Osteoblast (primary cell): Measurements from ENCODE around the gene EPHA8. TPM values are rescaled to one million over a fixed set of nuclear protein-coding genes. Genes with fewer than 3 reads are reported as not detected.

Source experiments
- DNase-seq: peaks from one replicate; pipeline ENCODE4 v3.0.0; 2011; ENCODE audit warnings: low spot score, mixed read lengths; ENCODE audit not compliant: insufficient read length; ENCODE audit errors: missing footprints
- H2AFZ ChIP-seq: 2 replicates; pipeline ENCODE4 v1.6.0; 2011; ENCODE audit warnings: mild to moderate bottlenecking, low read length
- H3K27ac ChIP-seq: 2 replicates; pipeline ENCODE4 v1.5.1; 2011; ENCODE audit warnings: mild to moderate bottlenecking, low read depth, low read length, moderate library complexity
- H3K27me3 ChIP-seq: 2 replicates; pipeline ENCODE4 v1.6.0; 2012; ENCODE audit warnings: mild to moderate bottlenecking, control low read depth, inconsistent platforms, low read length, moderate library complexity; ENCODE audit not compliant: insufficient read depth
- H3K36me3 ChIP-seq: 2 replicates; pipeline ENCODE4 v1.5.1; 2011; ENCODE audit warnings: mild to moderate bottlenecking, low read length, control low read depth, moderate library complexity; ENCODE audit not compliant: insufficient read depth
- H3K4me1 ChIP-seq: 2 replicates; pipeline ENCODE4 v1.5.1; 2011; ENCODE audit warnings: mild to moderate bottlenecking, low read length, control low read depth, moderate library complexity; ENCODE audit not compliant: insufficient read depth
- H3K4me2 ChIP-seq: 2 replicates; pipeline ENCODE4 v1.6.0; 2011; ENCODE audit warnings: mild to moderate bottlenecking, low read length; ENCODE audit not compliant: insufficient read depth
- H3K4me3 ChIP-seq: fragments of 200-600 bp; sonication (generic); 3 replicates; pipeline ENCODE4 v1.5.1; 2012; ENCODE audit warnings: mild to moderate bottlenecking, low read length, inconsistent platforms; ENCODE audit not compliant: insufficient read depth
- H3K79me2 ChIP-seq: 2 replicates; pipeline ENCODE4 v1.6.0; 2012; ENCODE audit warnings: mild to moderate bottlenecking, low read length, control low read depth, inconsistent platforms; ENCODE audit not compliant: insufficient read depth
- H3K9me3 ChIP-seq: 2 replicates; pipeline ENCODE4 v1.5.1; 2011; ENCODE audit warnings: low read depth, low read length, control low read depth
- H4K20me1 ChIP-seq: 2 replicates; pipeline ENCODE4 v1.6.0; 2012; ENCODE audit warnings: mild to moderate bottlenecking, low read length, control low read depth; ENCODE audit not compliant: insufficient read depth
- total RNA-seq: library from RNA; depleted of rRNA; stranded (reverse); fragments of >200 nt; gene quantifications from 2 replicates; pipeline ENCODE4 v1.2.3, GENCODE V29; 2012
- TF ChIP-seq, protein P1 (sequence below): IDR thresholded peaks from 2 replicates; pipeline ENCODE4 v1.5.1; 2011; ENCODE audit warnings: mild to moderate bottlenecking, low read depth, low read length, moderate library complexity; ENCODE audit errors: extremely low read depth

EPHA8 gene
- total RNA-seq, 1 donor = not detected

DNA sequence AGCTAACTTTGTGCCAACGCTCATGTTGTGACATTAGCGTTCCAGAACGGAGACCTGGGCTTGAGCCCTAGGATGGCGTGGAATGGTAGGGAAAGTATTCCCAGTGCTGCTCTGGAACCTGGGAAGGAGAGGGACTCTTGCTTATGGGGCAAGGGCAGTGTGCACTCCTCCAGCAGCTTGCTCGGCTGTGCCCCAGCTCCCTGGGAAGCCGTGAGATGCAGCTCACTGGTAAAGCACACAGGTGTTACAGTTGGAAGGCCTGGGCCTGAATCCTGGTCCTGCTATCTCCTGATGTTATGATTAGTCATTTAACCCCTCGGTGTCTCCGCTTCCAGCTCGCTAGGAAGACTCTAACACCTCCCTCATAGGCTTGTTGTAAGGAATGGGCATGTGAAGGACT lies 42.4 kb upstream of the EPHA8 start:
- TF ChIP-seq, protein P1, sequence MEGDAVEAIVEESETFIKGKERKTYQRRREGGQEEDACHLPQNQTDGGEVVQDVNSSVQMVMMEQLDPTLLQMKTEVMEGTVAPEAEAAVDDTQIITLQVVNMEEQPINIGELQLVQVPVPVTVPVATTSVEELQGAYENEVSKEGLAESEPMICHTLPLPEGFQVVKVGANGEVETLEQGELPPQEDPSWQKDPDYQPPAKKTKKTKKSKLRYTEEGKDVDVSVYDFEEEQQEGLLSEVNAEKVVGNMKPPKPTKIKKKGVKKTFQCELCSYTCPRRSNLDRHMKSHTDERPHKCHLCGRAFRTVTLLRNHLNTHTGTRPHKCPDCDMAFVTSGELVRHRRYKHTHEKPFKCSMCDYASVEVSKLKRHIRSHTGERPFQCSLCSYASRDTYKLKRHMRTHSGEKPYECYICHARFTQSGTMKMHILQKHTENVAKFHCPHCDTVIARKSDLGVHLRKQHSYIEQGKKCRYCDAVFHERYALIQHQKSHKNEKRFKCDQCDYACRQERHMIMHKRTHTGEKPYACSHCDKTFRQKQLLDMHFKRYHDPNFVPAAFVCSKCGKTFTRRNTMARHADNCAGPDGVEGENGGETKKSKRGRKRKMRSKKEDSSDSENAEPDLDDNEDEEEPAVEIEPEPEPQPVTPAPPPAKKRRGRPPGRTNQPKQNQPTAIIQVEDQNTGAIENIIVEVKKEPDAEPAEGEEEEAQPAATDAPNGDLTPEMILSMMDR = no peak

DNA sequence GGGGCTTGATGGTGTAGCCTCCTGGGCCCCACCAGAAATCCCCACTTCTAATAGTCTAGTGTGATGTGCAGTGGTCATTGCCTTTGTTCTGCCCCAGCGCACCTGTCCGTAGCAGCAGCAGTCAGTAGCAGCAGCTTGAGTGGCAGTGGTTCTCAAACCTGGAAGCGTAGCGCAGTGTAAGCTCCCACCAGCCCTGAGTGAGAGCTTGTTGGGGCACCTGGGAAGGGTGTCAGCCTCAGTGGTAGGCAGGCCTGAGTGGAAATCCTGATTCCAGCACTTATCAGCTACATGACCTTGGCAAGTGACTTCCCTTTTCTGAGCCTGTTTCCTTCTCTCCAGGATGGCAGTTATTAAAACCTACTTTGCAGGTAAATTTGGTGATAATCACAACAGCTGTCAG lies 41.6 kb upstream of the EPHA8 start:
- H3K36me3 ChIP-seq = peaks cover 57% of the 10 kb centered on the region
- H4K20me1 ChIP-seq = no peaks in the 10 kb centered on the region
- no peak overlapping the region for H3K4me3 ChIP-seq
- no peaks in the 10 kb centered on the region for H3K9me3 ChIP-seq
- no peak overlapping the region for H2AFZ ChIP-seq
- no peaks in the 10 kb centered on the region for H3K27me3 ChIP-seq
- H3K4me1 ChIP-seq = no peaks in the 10 kb centered on the region
- H3K27ac ChIP-seq = no peak overlapping the region
- H3K79me2 ChIP-seq = no peaks in the 10 kb centered on the region
- DNase-seq = no peak
- H3K4me2 ChIP-seq = no peak overlapping the region
- TF ChIP-seq, protein P1 = no peak

More for the DNA sequence above, 42.4 kb upstream of the EPHA8 start:
- no peaks in the 10 kb centered on the region for H3K27me3 ChIP-seq
- H3K4me1 ChIP-seq = no peaks in the 10 kb centered on the region
- H3K36me3 ChIP-seq = peaks cover 57% of the 10 kb centered on the region
- no peaks in the 10 kb centered on the region for H3K9me3 ChIP-seq
- no peak overlapping the region for H2AFZ ChIP-seq
- H3K27ac ChIP-seq = no peak overlapping the region
- no peaks in the 10 kb centered on the region for H4K20me1 ChIP-seq
- H3K4me2 ChIP-seq = no peak overlapping the region
- H3K4me3 ChIP-seq = no peak overlapping the region
- DNase-seq = no peak
- H3K79me2 ChIP-seq = no peaks in the 10 kb centered on the region

DNA sequence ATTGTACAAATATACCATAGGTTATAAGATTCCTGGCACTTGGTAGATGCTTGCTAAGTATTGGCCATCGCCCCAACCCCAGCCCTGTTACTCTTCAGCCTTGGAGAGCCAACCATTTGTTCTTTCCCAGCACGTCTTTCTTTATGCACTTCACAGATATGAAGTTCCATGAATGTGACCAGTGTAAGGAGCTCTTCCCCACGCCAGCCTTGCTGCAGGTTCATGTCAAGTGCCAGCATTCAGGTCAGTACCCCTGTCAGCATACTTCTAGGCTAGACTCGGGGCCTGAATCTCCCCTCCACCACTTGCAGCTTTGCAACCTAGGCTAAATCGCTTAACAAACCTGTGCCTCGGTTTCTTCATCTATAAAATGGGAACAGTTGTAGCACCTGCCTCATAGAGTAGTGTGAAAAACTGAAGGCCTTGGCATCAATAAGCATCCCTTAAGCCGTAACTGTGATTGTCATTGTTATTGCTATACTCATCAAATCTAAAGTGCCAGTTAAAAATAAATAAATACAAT lies 41.0 kb upstream of the EPHA8 start:
- H3K27ac ChIP-seq = no peak overlapping the region
- no peak overlapping the region for H3K4me2 ChIP-seq
- no peaks in the 10 kb centered on the region for H3K79me2 ChIP-seq
- no peak for DNase-seq
- no peaks in the 10 kb centered on the region for H3K9me3 ChIP-seq
- no peaks in the 10 kb centered on the region for H3K4me1 ChIP-seq
- H3K36me3 ChIP-seq = peaks cover 52% of the 10 kb centered on the region
- no peaks in the 10 kb centered on the region for H4K20me1 ChIP-seq
- TF ChIP-seq, protein P1 = no peak
- no peak overlapping the region for H3K4me3 ChIP-seq
- no peak overlapping the region for H2AFZ ChIP-seq
- no peaks in the 10 kb centered on the region for H3K27me3 ChIP-seq

DNA sequence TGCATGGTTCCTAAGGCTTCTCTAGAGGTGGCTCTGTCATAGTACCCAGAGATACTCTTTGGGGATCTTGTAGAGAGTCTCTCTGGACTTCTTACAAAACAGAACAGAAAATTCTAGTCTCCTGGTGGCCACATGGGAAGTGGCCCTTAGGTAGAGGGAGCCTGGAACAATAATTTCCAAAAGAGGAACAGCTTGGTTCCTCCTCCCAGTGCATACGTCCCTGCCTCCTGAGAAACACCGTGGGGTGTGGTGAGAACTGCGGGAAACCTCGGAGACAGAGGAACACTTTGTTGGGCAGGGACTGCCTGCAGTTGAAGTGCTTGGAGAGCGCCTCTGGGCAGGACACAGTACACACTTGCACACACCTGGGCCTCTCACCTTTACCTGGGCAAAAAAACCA lies 38.8 kb upstream of the EPHA8 start:
- no peaks in the 10 kb centered on the region for H3K9me3 ChIP-seq

More for the DNA sequence above, 38.8 kb upstream of the EPHA8 start:
- Histone ChIP-seq H3K4me3 (no peak overlapping the region), H2AFZ (no peak overlapping the region), H3K27me3 (no peaks in the 10 kb centered on the region), H3K36me3 (peaks cover 46% of the 10 kb centered on the region), H3K4me1 (no peaks in the 10 kb centered on the region), H3K79me2 (no peaks in the 10 kb centered on the region), H3K4me2 (no peak overlapping the region), H4K20me1 (no peaks in the 10 kb centered on the region), H3K27ac (no peak overlapping the region)
- TF ChIP-seq, protein P1 = no peak
- DNase-seq = no peak
